Osteoblast (primary cell): ENCODE data around the gene PCAT7. TPM values are rescaled to one million over a fixed set of nuclear protein-coding genes. Genes with fewer than 3 reads are reported as not detected.

ENCODE experiments used
- DNase-seq: peaks from one replicate; pipeline ENCODE4 v3.0.0; 2011; ENCODE audit warnings: low spot score, mixed read lengths; ENCODE audit not compliant: insufficient read length; ENCODE audit errors: missing footprints
- H2AFZ ChIP-seq: 2 replicates; pipeline ENCODE4 v1.6.0; 2011; ENCODE audit warnings: mild to moderate bottlenecking, low read length
- H3K27ac ChIP-seq: 2 replicates; pipeline ENCODE4 v1.5.1; 2011; ENCODE audit warnings: mild to moderate bottlenecking, low read depth, low read length, moderate library complexity
- H3K27me3 ChIP-seq: 2 replicates; pipeline ENCODE4 v1.6.0; 2012; ENCODE audit warnings: mild to moderate bottlenecking, control low read depth, inconsistent platforms, low read length, moderate library complexity; ENCODE audit not compliant: insufficient read depth
- H3K36me3 ChIP-seq: 2 replicates; pipeline ENCODE4 v1.5.1; 2011; ENCODE audit warnings: mild to moderate bottlenecking, low read length, control low read depth, moderate library complexity; ENCODE audit not compliant: insufficient read depth
- H3K4me1 ChIP-seq: 2 replicates; pipeline ENCODE4 v1.5.1; 2011; ENCODE audit warnings: mild to moderate bottlenecking, low read length, control low read depth, moderate library complexity; ENCODE audit not compliant: insufficient read depth
- H3K4me2 ChIP-seq: 2 replicates; pipeline ENCODE4 v1.6.0; 2011; ENCODE audit warnings: mild to moderate bottlenecking, low read length; ENCODE audit not compliant: insufficient read depth
- H3K4me3 ChIP-seq: fragments of 200-600 bp; sonication (generic); 3 replicates; pipeline ENCODE4 v1.5.1; 2012; ENCODE audit warnings: mild to moderate bottlenecking, low read length, inconsistent platforms; ENCODE audit not compliant: insufficient read depth
- H3K79me2 ChIP-seq: 2 replicates; pipeline ENCODE4 v1.6.0; 2012; ENCODE audit warnings: mild to moderate bottlenecking, low read length, control low read depth, inconsistent platforms; ENCODE audit not compliant: insufficient read depth
- H3K9me3 ChIP-seq: 2 replicates; pipeline ENCODE4 v1.5.1; 2011; ENCODE audit warnings: low read depth, low read length, control low read depth
- H4K20me1 ChIP-seq: 2 replicates; pipeline ENCODE4 v1.6.0; 2012; ENCODE audit warnings: mild to moderate bottlenecking, low read length, control low read depth; ENCODE audit not compliant: insufficient read depth
- CTCF ChIP-seq: IDR thresholded peaks from 2 replicates; pipeline ENCODE4 v1.5.1; 2011; ENCODE audit warnings: mild to moderate bottlenecking, low read depth, low read length, moderate library complexity; ENCODE audit errors: extremely low read depth
- total RNA-seq: library from RNA; depleted of rRNA; stranded (reverse); fragments of >200 nt; gene quantifications from 2 replicates; pipeline ENCODE4 v1.2.3, GENCODE V29; 2012

PCAT7 gene
- total RNA-seq, 1 donor, result 0.36 TPM

DNA sequence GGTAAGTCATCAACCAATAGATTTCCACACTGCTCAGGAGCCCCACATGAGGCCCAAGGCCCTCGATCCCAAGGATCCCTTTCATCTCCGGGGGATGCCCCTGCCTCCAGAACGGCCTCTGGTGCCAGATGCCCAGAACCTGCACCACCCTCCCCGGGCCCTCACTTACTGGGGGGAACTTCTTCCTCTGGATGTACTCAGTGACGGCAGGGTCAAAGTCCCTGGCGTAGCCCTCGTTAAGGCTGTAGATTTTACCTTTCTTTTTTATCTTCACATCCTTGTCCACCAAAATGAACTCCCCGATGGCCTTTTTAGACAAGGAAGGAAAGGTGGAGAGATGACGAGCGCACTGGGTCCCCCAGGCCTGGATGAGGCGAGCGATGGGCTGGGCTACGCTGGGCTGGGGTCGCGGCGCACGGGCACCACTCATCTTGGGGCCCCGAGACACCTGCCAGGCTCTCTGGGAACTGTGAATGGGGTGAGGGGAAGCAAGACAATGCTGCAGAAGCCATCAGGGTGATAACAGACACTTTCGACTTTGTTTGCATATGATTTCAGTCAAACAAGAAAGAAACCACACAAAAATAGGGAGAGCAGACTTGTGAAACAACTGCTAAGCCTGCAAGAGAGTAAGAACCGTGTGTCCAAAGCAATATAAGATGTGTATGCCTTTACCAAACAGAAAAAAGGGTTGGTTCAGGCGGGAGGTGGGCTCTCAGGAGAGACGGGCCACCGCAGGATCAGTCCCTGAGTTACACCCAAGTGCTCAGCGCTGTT, 52.0 kb downstream of the PCAT7 start:
- DNase-seq, result no peak
- no peaks in the 10 kb centered on the region for H3K9me3 ChIP-seq
- no peak overlapping the region for H3K27ac ChIP-seq
- no peak overlapping the region for H3K4me3 ChIP-seq
- H3K79me2 ChIP-seq, result no peaks in the 10 kb centered on the region
- H3K36me3 ChIP-seq, result no peaks in the 10 kb centered on the region
- no peak for TF ChIP-seq CTCF
- H2AFZ ChIP-seq, result no peak overlapping the region
- H3K4me1 ChIP-seq, result no peaks in the 10 kb centered on the region
- peaks cover 51% of the 10 kb centered on the region for H3K27me3 ChIP-seq
- no peaks in the 10 kb centered on the region for H4K20me1 ChIP-seq
- no peak overlapping the region for H3K4me2 ChIP-seq

DNA sequence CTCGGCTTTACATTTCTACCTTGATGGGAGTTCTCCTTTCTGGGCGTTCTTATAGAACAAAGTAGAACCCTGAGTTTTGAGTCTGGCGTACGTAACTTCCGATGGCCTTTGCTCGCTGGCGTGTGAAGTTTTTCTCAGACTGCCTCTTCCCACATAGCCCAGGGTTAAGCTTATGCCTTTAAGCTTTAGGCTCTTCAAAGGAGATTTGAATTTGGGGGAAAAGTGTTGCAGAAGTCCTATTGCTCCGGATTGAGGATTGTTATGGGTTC, 52.5 kb downstream of the PCAT7 start:
- DNase-seq, result no peak
- no peaks in the 10 kb centered on the region for H3K79me2 ChIP-seq
- H3K27me3 ChIP-seq, result peaks cover 51% of the 10 kb centered on the region
- H3K27ac ChIP-seq, result no peak overlapping the region
- H4K20me1 ChIP-seq, result no peaks in the 10 kb centered on the region
- H3K36me3 ChIP-seq, result no peaks in the 10 kb centered on the region
- H2AFZ ChIP-seq, result no peak overlapping the region
- H3K9me3 ChIP-seq, result no peaks in the 10 kb centered on the region
- no peak overlapping the region for H3K4me2 ChIP-seq
- no peak overlapping the region for H3K4me3 ChIP-seq
- no peak for TF ChIP-seq CTCF
- H3K4me1 ChIP-seq, result no peaks in the 10 kb centered on the region

DNA sequence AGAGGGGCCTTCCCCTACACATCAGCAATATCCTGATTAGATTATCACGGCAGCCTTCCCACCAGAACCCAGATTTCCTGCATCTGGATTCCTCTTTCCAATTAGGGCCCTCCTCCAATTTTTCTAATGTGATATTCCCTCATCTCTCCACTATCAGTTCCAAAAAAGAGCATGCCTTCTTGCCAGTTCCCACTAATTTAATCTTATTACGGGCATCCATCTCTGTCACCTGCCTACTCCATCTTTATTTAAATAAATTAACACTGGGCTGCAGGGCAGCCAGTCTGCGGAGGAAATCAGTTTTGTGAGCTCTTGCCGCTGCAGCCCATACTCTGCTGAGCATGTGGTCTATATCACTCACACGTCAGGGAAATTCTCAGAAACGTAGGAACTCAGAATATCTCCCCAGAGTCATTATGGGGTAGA, 55.3 kb downstream of the PCAT7 start:
- H3K4me3 ChIP-seq, result no peak overlapping the region
- peaks cover 38% of the 10 kb centered on the region for H3K27me3 ChIP-seq
- H3K9me3 ChIP-seq, result no peaks in the 10 kb centered on the region
- H2AFZ ChIP-seq, result no peak overlapping the region
- H3K79me2 ChIP-seq, result no peaks in the 10 kb centered on the region
- H4K20me1 ChIP-seq, result no peaks in the 10 kb centered on the region
- H3K27ac ChIP-seq, result no peak overlapping the region
- H3K4me1 ChIP-seq, result no peaks in the 10 kb centered on the region
- H3K36me3 ChIP-seq, result no peaks in the 10 kb centered on the region
- DNase-seq, result no peak
- no peak for TF ChIP-seq CTCF
- no peak overlapping the region for H3K4me2 ChIP-seq

DNA sequence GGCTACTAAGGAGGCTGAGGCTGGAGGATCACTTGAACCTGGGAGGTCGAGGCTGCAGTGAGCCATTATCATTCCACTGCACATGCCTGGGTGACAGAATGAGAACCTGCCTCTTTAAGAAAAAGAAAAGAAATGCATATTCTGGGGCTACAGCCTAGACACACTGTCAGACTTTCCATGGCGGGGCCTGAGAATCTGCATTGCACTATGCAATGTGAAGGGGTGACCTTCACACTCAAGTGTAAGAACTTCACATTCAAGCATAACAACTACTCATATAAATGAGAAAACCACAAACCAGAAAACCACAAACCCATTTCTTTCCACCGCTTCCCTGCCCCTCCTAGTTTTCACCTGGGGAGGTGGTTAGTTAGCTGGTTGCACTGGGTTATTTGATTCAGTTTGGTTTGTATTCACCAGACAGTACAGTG, 56.8 kb downstream of the PCAT7 start:
- Histone ChIP-seq H3K4me2 (no peak overlapping the region), H3K79me2 (no peaks in the 10 kb centered on the region), H4K20me1 (no peaks in the 10 kb centered on the region), H3K9me3 (no peaks in the 10 kb centered on the region), H3K36me3 (no peaks in the 10 kb centered on the region), H3K4me1 (no peaks in the 10 kb centered on the region), H2AFZ (no peak overlapping the region), H3K4me3 (no peak overlapping the region), H3K27ac (no peak overlapping the region), H3K27me3 (peaks cover 24% of the 10 kb centered on the region)
- TF ChIP-seq CTCF, result no peak
- DNase-seq, result no peak
